ENCODE results near the gene MBNL1.

GRCh38 chr3:152389316-152389934 lies 120.7 kb downstream of the MBNL1 start:
- TF ChIP-seq CTCF (IDR thresholded peaks at IDR 0.05) = no peak
- TF ChIP-seq POLR2A (IDR thresholded peaks at IDR 0.05) = no peak
